Stimulated activated CD8-positive, alpha-beta memory T cell treated with anti-CD3 and anti-CD28 coated beads, Interleukin-2, amount 100 ng/mL, for 1 hour (primary cell): ENCODE measurements around the gene MAML3.
"Not testable (repeated sequence)": the region's sequence is repeated elsewhere in the genome, so short reads cannot be mapped to it uniquely, and the experiment has no call there.

Source experiments
- DNase-seq, 2 donors: peaks; one replicate each; pipeline ENCODE4 v3.0.0-alpha.2; 2020; ENCODE audit warnings: low read depth in 2 of 2

The MAML3 gene

GRCh38 chr4:139962130-139962684 is 191.8 kb downstream of the MAML3 start:
- DNase-seq: no peak

DNA sequence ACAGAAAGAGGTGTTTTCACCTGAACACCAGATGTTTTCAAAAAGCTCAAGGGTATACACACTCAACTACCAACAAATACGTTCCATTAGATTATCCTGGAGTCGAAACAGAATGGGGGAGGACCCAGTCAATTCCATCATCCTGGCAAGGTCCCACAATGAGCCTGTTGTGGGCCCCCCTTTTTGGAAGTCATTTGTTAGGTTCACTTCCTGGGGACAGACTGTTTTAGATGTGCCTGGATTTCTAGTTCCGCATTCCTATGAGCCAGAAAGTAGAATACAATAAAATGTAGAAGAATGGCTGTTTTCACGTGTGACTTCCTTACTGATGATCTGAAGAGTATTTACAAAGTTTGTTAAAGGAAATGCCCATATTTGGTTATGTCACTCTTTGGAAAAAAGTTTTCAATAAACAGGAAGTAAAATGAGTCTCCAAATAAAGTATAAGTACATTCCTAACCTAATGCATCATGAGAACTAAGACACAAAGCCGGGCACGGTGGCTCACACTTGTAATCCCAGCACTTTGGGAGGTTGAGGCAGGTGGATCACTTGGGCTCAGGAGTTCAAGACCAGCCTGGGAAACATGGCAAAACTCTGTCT is 192.5 kb downstream of the MAML3 start:
- no peak for DNase-seq

DNA sequence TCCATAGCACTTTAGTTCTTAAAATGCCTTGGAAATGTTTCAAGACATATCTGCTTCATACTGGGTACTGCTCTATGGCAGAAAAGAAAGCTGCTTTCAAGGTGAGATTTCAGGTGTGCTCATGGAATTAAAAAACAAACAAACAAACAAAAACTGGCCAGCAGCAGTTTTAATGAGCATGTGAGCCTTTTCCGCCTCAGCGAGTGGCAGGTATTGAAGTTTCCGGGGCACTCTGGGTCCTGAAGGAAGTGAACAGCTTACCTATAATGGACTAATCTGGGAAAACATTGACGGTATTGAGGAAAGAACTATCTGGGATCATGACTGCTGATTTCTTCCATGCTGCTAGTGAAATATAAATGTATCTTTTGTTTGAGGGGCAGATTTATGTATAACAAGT is 194.6 kb downstream of the MAML3 start:
- DNase-seq: no peak

DNA sequence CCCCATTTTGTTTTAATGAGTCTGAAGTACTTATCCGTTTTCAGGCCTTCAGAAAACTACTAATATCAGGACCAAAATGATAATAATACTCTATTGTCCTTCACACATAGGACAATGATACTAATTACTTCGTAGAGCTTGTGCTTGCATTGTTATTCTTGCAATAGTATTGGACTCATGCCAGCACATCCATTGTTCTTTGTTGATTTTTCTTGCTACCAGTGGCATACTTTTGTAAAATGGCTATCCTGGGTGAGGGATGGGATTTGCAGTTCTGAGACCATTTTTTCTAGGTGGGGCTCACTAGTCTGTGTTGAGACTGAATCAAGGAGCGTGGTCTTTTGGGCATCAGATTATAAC is 195.3 kb downstream of the MAML3 start:
- DNase-seq: no peak

DNA sequence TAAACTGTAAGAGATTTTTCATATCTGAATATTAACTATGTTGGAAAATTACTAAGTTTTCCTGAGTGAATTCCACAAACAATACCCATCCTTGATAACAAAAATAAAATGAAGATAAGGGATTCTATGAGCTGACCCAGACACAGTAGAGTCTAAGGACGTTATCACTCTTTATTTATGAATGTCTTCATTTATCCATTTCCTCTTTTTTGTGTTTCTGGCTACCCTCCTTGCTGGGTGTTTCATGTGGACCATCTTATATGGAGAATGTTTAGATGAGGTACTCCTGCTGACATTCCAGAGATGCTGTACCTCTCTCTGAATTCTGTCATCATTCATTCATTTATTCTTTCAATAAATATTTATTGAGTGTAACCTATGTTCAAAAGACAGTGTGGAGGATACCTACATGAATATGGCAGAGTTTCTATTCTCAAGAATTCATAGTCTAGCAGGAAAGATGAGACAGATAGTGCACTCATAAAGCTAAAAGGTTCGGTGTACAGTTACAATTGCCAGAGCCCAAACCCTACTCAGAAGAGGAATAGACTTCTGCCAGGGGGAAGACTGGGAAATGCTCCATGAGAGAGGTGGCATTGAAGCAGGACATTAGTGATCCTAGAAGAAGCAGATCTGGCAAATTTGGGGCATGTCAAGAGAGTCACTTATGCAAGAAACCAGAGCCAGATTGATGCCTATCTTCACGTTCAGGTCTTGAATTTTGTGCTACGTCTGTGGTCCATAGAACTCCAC is 195.8 kb downstream of the MAML3 start:
- DNase-seq: no peak

GRCh38 chr4:139957065-139957464 is 196.9 kb downstream of the MAML3 start:
- no peak for DNase-seq

DNA sequence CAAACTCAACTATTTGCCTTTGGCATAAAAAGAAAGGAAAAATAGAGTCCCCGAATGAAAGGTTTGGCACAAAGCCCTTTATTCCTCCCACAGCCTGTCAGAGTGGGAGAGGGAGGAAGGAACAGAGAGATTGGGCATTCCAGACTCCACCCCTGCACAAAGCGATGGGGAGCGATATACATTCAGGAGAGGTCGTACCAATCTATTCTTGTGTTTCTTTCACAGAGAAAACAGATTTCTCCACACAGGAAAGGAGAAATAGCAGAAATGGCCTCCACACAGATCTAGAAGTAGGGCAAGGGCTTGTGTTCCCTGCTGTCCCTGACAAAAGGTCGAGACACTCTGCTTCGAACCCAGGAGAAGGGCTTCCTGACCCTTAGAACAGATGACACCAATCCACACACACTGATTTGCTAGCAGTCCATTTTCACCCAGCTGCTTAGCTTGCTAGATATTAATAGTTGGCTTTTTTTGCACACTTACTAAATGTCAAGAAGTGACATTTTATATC is 197.4 kb downstream of the MAML3 start:
- DNase-seq: no peak

DNA sequence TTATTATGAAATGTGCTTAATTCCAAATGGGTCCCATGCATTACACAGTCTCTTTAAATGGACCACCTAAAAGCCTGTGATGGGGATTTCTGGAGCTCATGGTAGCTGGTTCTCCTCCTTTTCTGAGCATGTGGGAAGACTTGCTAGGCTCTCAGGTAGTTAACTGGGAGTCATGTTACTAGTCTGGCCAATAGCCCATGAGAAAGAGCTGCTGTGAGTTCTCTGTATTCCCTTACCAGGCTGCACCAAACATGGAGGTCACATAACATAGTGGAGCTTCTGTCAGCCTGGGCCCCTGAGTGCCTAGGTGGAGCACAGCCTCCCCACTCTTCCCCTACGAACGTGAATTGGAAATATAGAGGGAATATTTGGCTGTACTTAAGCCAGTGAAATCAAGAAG is 198.4 kb downstream of the MAML3 start:
- no peak for DNase-seq

- DNase-seq: no peak
These were observed 199.5 kb downstream of the MAML3 start for GRCh38 chr4:139954512-139954911.

- no peak for DNase-seq
These were observed 203.0 kb downstream of the MAML3 start for GRCh38 chr4:139951021-139951420.

- DNase-seq: no peak
These were observed 203.4 kb downstream of the MAML3 start for GRCh38 chr4:139950568-139950967.

DNA sequence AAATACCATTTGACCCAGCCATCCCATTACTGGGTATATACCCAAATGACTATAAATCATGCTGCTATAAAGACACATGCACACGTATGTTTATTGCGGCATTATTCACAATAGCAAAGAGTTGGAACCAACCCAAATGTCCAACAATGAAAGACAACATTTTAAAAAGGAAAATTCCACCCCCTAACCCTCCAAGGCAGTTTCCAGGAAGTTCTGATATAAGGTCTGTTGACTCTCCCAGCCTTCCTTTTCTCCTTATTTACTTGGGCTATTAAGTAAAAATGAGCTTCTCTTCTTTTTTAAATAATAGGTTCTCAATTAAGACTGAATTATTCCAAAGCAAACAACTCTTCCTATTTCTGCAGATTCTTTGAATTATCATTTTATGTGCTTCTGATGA is 209.1 kb downstream of the MAML3 start:
- DNase-seq: not testable (repeated sequence)

GRCh38 chr4:139943277-139943676 is 210.7 kb downstream of the MAML3 start:
- DNase-seq: no peak

DNA sequence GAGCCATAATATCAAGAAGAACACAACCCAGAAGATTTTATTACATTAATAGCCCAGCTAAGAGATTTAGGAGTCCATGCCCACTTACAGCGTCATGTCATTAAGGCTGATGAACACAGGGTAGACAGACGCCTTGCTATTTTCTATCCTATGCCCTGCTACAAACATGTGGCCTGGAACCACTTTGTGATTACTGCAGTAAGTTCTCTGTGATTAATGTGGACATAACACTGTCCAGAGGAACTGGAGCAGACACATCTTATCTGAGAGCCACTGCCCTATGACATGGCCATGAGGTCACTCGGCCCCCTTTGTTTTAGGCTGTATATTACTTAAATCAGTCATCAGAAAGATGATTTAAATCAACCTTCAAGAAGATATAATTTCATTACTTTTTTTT is 211.7 kb downstream of the MAML3 start:
- DNase-seq: no peak

DNA sequence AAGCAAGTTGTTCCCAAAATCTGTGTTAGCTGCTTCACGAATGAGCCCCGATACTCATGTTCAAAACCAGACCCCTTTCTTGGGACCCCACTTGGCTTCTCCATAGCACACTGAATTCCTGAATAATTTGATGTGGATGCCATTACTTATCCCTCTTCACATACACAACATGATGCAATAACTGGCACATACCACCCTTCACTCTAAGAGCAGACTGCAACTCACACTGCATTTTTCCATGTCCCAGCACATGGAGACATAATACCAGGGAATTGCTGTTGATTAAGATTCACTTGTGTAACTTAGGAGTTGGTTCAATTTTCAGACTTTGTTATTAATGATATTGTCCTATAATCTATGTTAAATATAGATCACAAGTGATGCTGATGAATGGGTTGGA is 213.4 kb downstream of the MAML3 start:
- no peak for DNase-seq

GRCh38 chr4:139938414-139938813 is 215.6 kb downstream of the MAML3 start:
- no peak for DNase-seq

DNA sequence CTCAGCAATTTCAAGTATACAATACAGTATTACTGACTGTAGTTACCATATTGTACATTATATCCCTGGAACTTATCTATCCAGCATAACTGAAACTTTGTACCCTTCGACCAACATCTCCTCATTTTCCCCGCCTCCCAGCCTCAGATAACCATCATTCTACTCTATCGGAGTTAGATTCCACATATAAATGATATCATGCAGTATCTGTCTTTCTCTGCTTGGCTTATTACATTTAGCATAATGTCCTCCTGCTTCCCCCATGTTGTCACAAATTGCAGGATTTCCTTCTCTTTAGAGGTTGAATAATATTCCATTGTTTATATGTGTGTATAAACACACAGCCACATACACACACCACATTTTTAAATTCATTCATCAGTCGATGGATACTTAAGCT is 218.1 kb downstream of the MAML3 start:
- DNase-seq: no peak

GRCh38 chr4:139934708-139935195 is 219.2 kb downstream of the MAML3 start:
- DNase-seq: no peak

DNA sequence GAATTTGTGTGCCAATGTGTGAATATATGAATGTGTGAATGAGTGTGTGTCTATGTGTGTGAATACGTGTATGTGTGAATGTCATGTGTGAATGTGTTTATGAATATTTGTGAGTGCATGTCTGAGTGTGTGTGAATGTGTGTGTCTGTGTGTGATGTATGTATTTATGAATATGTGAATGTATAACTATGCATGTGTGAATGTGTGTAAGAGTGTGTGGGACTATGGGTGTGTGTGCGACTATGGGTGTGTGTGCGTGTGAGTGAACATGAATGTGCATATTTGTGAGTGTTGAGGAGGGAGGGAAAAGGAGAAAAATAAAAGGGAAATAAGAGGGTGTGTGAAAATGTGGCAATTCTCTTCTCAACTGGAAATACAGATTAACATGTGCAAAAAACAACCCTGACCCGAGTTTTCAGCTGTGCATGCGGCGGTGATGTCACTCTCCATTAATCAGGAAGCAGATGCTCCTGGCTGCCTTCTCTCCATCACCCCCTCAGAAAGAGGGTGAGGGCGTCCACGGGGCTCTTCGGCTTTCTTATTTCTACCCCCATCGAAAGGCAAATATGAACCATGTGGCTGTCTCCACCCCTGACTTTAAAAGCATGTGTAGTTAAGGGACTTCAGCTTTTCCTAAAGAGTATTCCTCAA is 219.8 kb downstream of the MAML3 start:
- DNase-seq: no peak

- no peak for DNase-seq
These were observed 220.4 kb downstream of the MAML3 start for GRCh38 chr4:139933541-139933940.

- DNase-seq: no peak
These were observed 220.9 kb downstream of the MAML3 start for GRCh38 chr4:139933104-139933503.

GRCh38 chr4:139924782-139925181 is 229.2 kb downstream of the MAML3 start:
- no peak for DNase-seq
